Measurements from ENCODE around the gene UGP2.
"Not testable (repeated sequence)": the region's sequence is repeated elsewhere in the genome, so short reads cannot be mapped to it uniquely, and the experiment has no call there.

DNA sequence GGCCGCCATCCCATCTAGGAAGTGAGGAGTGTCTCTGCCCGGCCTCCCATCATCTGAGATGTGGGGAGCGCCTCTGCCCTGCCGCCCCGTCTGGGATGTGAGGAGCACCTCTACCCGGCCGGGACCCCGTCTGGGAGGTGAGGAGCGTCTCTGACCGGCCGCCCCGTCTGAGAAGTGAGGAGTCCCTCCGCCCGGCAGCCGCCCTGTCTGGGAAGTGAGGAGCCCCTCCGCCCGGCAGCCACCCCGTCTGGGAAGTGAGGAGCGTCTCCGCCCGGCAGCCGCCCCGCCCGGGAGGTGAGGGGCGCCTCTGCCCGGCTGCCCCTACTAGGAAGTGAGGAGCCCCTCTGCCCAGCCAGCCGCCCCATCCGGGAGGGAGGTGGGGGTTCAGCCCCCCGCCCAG is 32.8 kb upstream of the UGP2 start:
- not testable (repeated sequence) for TF ChIP-seq CTCF (IDR thresholded peaks at IDR 0.05; ENCODE audit: low read depth, low read length); POLR2A (IDR thresholded peaks at IDR 0.05; ENCODE audit: extremely low read depth, insufficient read length)
